ENCODE measurements around the gene APMAP. TPM values are rescaled to one million over a fixed set of nuclear protein-coding genes. Genes with fewer than 3 reads are reported as not detected.

APMAP gene
- total RNA-seq, 1 experiment from 2014 or later: 75.3 TPM

- no peak for DNase-seq (ENCODE audit: unreplicated experiment)
- BruUV-seq (replicated peaks): no TSS peak
- H3K4me1 Mint-ChIP-seq (ENCODE audit: insufficient read depth, unreplicated experiment): no peaks in the 10 kb centered on the region
- no peak overlapping the region for H3K4me3 Mint-ChIP-seq (ENCODE audit: unreplicated experiment)
- H3K27ac Mint-ChIP-seq (ENCODE audit: low read depth, unreplicated experiment): no peak overlapping the region
- no peak for TF ChIP-seq CTCF (IDR thresholded peaks at IDR 0.05; ENCODE audit: unreplicated experiment)
- intact Hi-C loops (cut with micrococcal nuclease): no loop called here
- no peaks in the 10 kb centered on the region for H3K27me3 Mint-ChIP-seq (ENCODE audit: insufficient read depth, unreplicated experiment)
- peaks cover 47% of the 10 kb centered on the region for H3K36me3 Mint-ChIP-seq (ENCODE audit: insufficient read depth, unreplicated experiment)
- H3K9me3 Mint-ChIP-seq (ENCODE audit: unreplicated experiment): no peaks in the 10 kb centered on the region
- ChIA-PET POLR2A (no interaction called here), CTCF (interaction anchor here (0.6 kb wide), 1 partner anchor 53 kb away, joined by 3 read pairs; no protein-coding TSS in a partner anchor)
Measured at GRCh38 chr20:24960861-24961260, 31.7 kb downstream of the APMAP start.

DNA sequence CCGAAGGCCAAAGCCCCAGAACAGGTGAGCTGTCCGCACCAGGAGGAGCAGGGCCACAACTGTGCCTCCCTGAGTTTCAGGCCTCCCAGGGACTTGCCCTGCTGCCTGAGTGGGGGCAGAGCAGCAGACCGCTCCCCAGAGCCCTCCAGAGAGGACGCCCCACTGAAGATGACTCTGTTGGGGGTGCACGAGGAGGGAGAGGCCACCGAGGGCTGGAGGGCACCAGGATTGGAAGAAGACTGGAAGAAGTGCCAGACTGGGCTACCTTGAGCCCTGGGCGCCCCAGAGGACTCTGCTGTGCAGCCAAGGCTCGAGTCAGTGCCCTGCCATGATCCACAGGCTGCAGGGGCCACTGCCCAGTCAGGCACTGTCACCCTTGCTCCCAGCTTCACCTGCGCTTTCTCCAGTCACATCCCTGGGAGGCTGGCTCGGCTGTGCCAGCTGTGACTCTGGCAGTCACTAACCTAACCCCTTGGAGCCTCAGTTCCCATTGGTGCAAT is 32.2 kb downstream of the APMAP start:
- CTCF ChIA-PET: interaction anchor here (0.6 to 0.8 kb wide), 2 partner anchors 53 to 219 kb away, joined by 3 to 4 read pairs; no protein-coding TSS in a partner anchor
- no peaks in the 10 kb centered on the region for H3K27me3 Mint-ChIP-seq (ENCODE audit: insufficient read depth, unreplicated experiment)
- no peaks in the 10 kb centered on the region for H3K4me1 Mint-ChIP-seq (ENCODE audit: insufficient read depth, unreplicated experiment)
- peaks cover 52% of the 10 kb centered on the region for H3K36me3 Mint-ChIP-seq (ENCODE audit: insufficient read depth, unreplicated experiment)
- DNase-seq (ENCODE audit: unreplicated experiment): no peak
- BruUV-seq (replicated peaks): no TSS peak
- H3K9me3 Mint-ChIP-seq (ENCODE audit: unreplicated experiment): no peaks in the 10 kb centered on the region
- no peak overlapping the region for H3K4me3 Mint-ChIP-seq (ENCODE audit: unreplicated experiment)
- POLR2A ChIA-PET: no interaction called here
- TF ChIP-seq CTCF (IDR thresholded peaks at IDR 0.05; ENCODE audit: unreplicated experiment): no peak
- no peak overlapping the region for H3K27ac Mint-ChIP-seq (ENCODE audit: low read depth, unreplicated experiment)
- intact Hi-C loops (cut with micrococcal nuclease): no loop called here

DNA sequence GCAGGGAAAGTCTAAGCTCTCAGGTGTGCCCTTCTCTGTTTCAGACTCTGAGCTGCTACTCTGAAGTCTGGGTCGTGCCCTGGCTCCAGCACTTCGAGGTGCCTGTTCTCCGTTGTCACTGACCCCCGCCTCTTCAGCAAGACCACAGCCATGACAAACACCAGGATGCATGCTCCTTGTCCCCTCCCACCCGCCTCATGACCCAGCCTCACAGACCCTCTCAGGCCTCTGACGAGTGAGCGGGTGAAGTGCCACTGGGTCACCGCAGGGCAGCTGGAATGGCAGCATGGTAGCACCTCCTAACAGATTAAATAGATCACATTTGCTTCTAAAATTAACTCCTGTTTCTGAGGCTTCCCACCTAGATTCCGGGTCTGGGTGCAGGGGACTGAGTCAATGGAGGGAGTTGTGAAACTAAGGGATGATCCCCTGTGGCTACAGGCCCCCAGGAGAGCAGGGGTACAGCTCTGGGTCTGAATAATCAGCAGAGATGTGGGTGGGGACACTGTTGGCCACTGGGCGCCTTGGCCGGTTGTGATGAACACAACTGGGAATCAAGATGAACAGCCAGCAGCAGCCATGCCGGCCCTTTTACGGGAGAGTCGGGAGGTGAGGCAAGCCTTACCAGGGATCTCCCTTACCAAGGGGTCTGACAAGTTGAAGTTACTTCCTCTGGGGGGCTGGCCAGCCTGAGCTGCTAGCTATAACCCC is 32.8 kb downstream of the APMAP start:
- H3K27ac Mint-ChIP-seq (ENCODE audit: low read depth, unreplicated experiment): no peak overlapping the region
- intact Hi-C loops (cut with micrococcal nuclease): no loop called here
- TF ChIP-seq CTCF (IDR thresholded peaks at IDR 0.05; ENCODE audit: unreplicated experiment): no peak
- no peak overlapping the region for H3K4me3 Mint-ChIP-seq (ENCODE audit: unreplicated experiment)
- no peaks in the 10 kb centered on the region for H3K27me3 Mint-ChIP-seq (ENCODE audit: insufficient read depth, unreplicated experiment)
- no peak for DNase-seq (ENCODE audit: unreplicated experiment)
- H3K36me3 Mint-ChIP-seq (ENCODE audit: insufficient read depth, unreplicated experiment): peaks cover 56% of the 10 kb centered on the region
- no peaks in the 10 kb centered on the region for H3K9me3 Mint-ChIP-seq (ENCODE audit: unreplicated experiment)
- no TSS peak for BruUV-seq (replicated peaks)
- ChIA-PET POLR2A (interaction anchor here (0.7 to 1.0 kb wide), 2 partner anchors 30 to 63 kb away, joined by 3 read pairs; no protein-coding TSS in a partner anchor), CTCF (interaction anchor here (0.8 kb wide), 1 partner anchor 220 kb away, joined by 4 read pairs; no protein-coding TSS in a partner anchor)
- H3K4me1 Mint-ChIP-seq (ENCODE audit: insufficient read depth, unreplicated experiment): no peaks in the 10 kb centered on the region

GRCh38 chr20:24958506-24959385 is 33.8 kb downstream of the APMAP start:
- CTCF ChIA-PET: no interaction called here
- Mint-ChIP-seq H3K4me3 (ENCODE audit: unreplicated experiment) (no peak overlapping the region), H3K27ac (ENCODE audit: low read depth, unreplicated experiment) (no peak overlapping the region), H3K4me1 (ENCODE audit: insufficient read depth, unreplicated experiment) (no peaks in the 10 kb centered on the region), H3K9me3 (ENCODE audit: unreplicated experiment) (no peaks in the 10 kb centered on the region), H3K36me3 (ENCODE audit: insufficient read depth, unreplicated experiment) (peaks cover 54% of the 10 kb centered on the region), H3K27me3 (ENCODE audit: insufficient read depth, unreplicated experiment) (no peaks in the 10 kb centered on the region)
- no peak for TF ChIP-seq CTCF (IDR thresholded peaks at IDR 0.05; ENCODE audit: unreplicated experiment)
- no peak for DNase-seq (ENCODE audit: unreplicated experiment)
- BruUV-seq (replicated peaks): no TSS peak
- POLR2A ChIA-PET: interaction anchor here (0.7 to 1.0 kb wide), 2 partner anchors 31 to 62 kb away, joined by 3 read pairs; no protein-coding TSS in a partner anchor
- intact Hi-C loops (cut with micrococcal nuclease): no loop called here

Data from MCF 10A (cell line).